Muscle layer of duodenum (tissue), 2 donors: Measurements from ENCODE around the gene RNF128.
A peak's percentile ranks its signal among the peaks of the same experiment; 100 is the strongest.
"Not testable (repeated sequence)": the region's sequence is repeated elsewhere in the genome, so short reads cannot be mapped to it uniquely, and the experiment has no call there.

ENCODE experiments used
- H3K27ac ChIP-seq: one replicate; pipeline ENCODE4 v1.7.0; 2013; ENCODE audit warnings: mild to moderate bottlenecking, low read length
- H3K27me3 ChIP-seq: one replicate; pipeline ENCODE4 v1.7.0; 2013; ENCODE audit warnings: low read depth, mild to moderate bottlenecking, control low read depth, low read length
- H3K36me3 ChIP-seq, 2 donors: one replicate each; pipeline ENCODE4 v1.7.0; 2013; ENCODE audit warnings: low read length in 2 of 2, control low read depth in 1 of 2, mild to moderate bottlenecking in 1 of 2; ENCODE audit not compliant: insufficient read depth in 2 of 2, control insufficient read depth in 1 of 2
- H3K4me1 ChIP-seq, 2 donors: one replicate each; pipeline ENCODE4 v1.7.0; 2013; ENCODE audit warnings: low read length in 2 of 2, mild to moderate bottlenecking in 2 of 2, control low read depth in 1 of 2, moderate library complexity in 1 of 2; ENCODE audit not compliant: insufficient read depth in 2 of 2, control insufficient read depth in 1 of 2
- H3K4me3 ChIP-seq, 2 donors: one replicate each; pipeline ENCODE4 v1.7.0; 2013; ENCODE audit warnings: low read length in 2 of 2, low read depth in 1 of 2, mild to moderate bottlenecking in 1 of 2
- H3K9me3 ChIP-seq, 2 donors: one replicate each; pipeline ENCODE4 v1.7.0; 2013; ENCODE audit warnings: low read length in 2 of 2, control low read depth in 1 of 2, mild to moderate bottlenecking in 1 of 2; ENCODE audit not compliant: control insufficient read depth in 1 of 2
- donor health status: healthy.

The RNF128 gene

GRCh38 chrX:106748377-106748776 is 21.9 kb downstream of the RNF128 start:
- H3K9me3 ChIP-seq, result no peaks in the 10 kb centered on the region
- no peaks in the 10 kb centered on the region for H3K36me3 ChIP-seq
- H3K27ac ChIP-seq, result no peak overlapping the region
- H3K4me1 ChIP-seq, result no peaks in the 10 kb centered on the region
- H3K27me3 ChIP-seq, result no peaks in the 10 kb centered on the region
- no peak overlapping the region for H3K4me3 ChIP-seq

- H3K4me3 ChIP-seq, result no peak overlapping the region
- no peaks in the 10 kb centered on the region for H3K9me3 ChIP-seq
- no peaks in the 10 kb centered on the region for H3K36me3 ChIP-seq
- no peak overlapping the region for H3K27ac ChIP-seq
- no peaks in the 10 kb centered on the region for H3K4me1 ChIP-seq
- H3K27me3 ChIP-seq, result no peaks in the 10 kb centered on the region
These were observed 24.9 kb downstream of the RNF128 start for GRCh38 chrX:106751407-106751806.

DNA sequence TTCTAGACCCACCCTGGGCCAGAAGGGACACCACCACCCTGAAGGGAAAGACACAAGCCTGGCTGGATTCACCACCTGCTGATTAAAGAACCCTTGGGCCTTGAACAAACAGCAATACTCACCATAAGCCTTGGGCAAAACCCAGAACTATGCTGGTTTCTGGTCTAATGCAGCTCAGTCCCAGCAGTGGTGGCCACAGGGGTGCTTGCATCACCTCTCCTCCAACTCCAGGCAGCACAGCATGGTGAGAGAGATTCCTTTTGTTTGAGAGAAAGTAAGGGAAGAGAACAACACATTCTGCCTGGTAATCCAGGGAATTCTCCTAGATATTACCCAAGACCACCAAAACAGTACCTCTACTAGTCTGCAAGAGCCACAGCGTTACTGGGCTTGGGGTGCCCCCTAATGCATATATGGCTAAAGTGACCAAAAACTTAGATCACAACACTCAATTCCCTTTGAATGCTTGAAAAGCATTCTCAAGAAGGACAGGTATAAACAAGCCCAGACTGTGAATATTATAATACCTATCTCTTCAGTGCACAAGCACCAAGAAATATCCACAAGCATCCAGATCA is 25.7 kb downstream of the RNF128 start:
- no peaks in the 10 kb centered on the region for H3K27me3 ChIP-seq
- H3K27ac ChIP-seq, result no peak overlapping the region
- no peaks in the 10 kb centered on the region for H3K9me3 ChIP-seq
- H3K36me3 ChIP-seq, result no peaks in the 10 kb centered on the region
- H3K4me3 ChIP-seq, result no peak overlapping the region
- no peaks in the 10 kb centered on the region for H3K4me1 ChIP-seq

DNA sequence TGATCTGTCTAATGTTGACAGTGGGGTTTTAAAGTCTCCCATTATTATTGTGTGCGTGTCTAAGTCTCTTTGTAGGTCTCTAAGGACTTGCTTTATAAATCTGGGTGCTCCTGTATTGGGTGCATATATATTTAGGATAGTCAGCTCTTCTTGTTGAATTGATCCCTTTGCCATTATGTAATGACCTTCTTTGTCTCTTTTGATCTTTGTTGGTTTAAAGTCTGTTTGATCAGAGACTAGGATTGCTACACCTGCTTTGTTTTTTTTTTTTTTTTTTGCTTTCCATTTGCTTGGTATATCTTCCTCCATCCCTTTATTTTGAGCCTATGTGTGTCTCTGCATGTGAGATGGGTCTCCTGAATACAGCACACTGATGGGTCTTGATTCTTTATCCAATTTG is 42.8 kb downstream of the RNF128 start:
- not testable (repeated sequence) for H3K27ac ChIP-seq

GRCh38 chrX:106774981-106775380 is 48.5 kb downstream of the RNF128 start:
- H3K27ac ChIP-seq, result no peak overlapping the region

More for the DNA sequence above, 42.8 kb downstream of the RNF128 start:
- H3K4me3 ChIP-seq, H3K9me3 ChIP-seq, H3K36me3 ChIP-seq, H3K4me1 ChIP-seq, H3K27me3 ChIP-seq: not testable (repeated sequence)

DNA sequence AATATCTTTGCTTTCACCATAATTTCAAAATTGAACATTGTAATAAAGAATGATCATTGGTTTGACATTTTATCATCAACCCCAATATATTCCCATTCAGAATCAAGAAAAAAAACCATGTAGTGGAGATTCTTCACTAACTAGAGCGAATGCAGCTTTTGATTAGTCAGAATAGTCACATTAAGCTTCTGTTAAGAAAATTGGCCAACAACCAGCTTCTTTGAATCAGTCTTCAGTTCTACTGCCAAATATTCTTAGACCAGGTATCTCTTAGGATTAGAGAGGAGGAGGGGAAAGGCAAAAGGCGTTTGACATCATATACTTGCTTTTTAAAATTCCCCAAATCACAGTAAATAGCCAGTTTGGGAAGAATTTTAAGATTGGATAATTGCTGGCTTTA is 53.8 kb downstream of the RNF128 start:
- H3K4me1 ChIP-seq, result no peaks in the 10 kb centered on the region
- no peaks in the 10 kb centered on the region for H3K27me3 ChIP-seq
- H3K9me3 ChIP-seq, result no peaks in the 10 kb centered on the region
- no peaks in the 10 kb centered on the region for H3K36me3 ChIP-seq
- no peak overlapping the region for H3K4me3 ChIP-seq
- H3K27ac ChIP-seq, result peak overlapping the region; percentile 43

More at GRCh38 chrX:106774981-106775380, 48.5 kb downstream of the RNF128 start:
- Histone ChIP-seq H3K4me3 (no peak overlapping the region), H3K9me3 (no peaks in the 10 kb centered on the region), H3K4me1 (no peaks in the 10 kb centered on the region), H3K36me3 (no peaks in the 10 kb centered on the region), H3K27me3 (no peaks in the 10 kb centered on the region)

- H3K36me3 ChIP-seq, result no peaks in the 10 kb centered on the region
- no peaks in the 10 kb centered on the region for H3K27me3 ChIP-seq
- no peaks in the 10 kb centered on the region for H3K4me1 ChIP-seq
- no peak overlapping the region for H3K4me3 ChIP-seq
- no peaks in the 10 kb centered on the region for H3K9me3 ChIP-seq
- H3K27ac ChIP-seq, result peak overlapping the region; percentile 43
These were observed 54.3 kb downstream of the RNF128 start for GRCh38 chrX:106780664-106781377.

DNA sequence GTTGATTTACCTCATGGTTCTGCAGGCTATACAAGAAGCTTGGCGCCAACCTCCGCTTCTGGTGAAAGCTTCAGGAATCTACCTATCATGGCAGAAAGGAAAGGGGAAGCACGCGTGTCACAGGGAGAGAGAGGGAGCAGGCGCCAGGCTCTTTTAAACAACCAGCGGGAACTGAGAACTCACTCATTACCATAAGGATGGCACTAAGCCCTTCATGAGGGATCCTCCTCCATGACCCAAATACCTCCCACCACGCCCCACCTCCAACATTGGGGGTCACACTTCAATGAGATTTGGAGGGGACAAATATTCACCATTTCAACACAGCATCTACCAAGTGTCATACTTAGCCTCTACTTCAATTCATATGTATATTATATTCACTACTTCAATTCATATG is 57.2 kb downstream of the RNF128 start:
- Histone ChIP-seq H3K27ac (no peak overlapping the region), H3K4me3 (no peak overlapping the region), H3K36me3 (no peaks in the 10 kb centered on the region), H3K4me1 (no peaks in the 10 kb centered on the region), H3K9me3 (no peaks in the 10 kb centered on the region), H3K27me3 (no peaks in the 10 kb centered on the region)

- no peaks in the 10 kb centered on the region for H3K9me3 ChIP-seq
- no peaks in the 10 kb centered on the region for H3K4me1 ChIP-seq
- no peaks in the 10 kb centered on the region for H3K27me3 ChIP-seq
- no peak overlapping the region for H3K4me3 ChIP-seq
- H3K27ac ChIP-seq, result no peak overlapping the region
- H3K36me3 ChIP-seq, result no peaks in the 10 kb centered on the region
These were observed 65.0 kb downstream of the RNF128 start for GRCh38 chrX:106791495-106791894.

DNA sequence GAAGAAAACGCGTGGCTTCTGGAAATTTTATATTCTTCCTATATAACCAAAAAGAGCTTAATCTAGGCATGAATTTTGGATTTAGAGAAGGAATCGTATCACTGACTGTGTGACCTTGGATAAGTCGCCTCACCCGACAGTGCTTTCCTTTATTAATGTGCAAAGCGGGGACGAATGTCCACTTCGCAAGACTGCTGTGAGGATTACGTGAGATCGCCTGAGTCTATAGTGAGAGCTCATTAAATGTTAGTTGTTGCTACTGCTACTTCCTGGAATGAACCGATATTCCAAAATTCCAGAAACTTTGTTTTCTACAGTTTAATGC is 75.5 kb downstream of the RNF128 start:
- Histone ChIP-seq H3K27ac (peak overlapping the region; percentile 36), H3K4me3 (peak overlapping the region; percentile 78 to 86), H3K9me3 (no peaks in the 10 kb centered on the region), H3K27me3 (no peaks in the 10 kb centered on the region), H3K4me1 (peaks cover 0 to 6% of the 10 kb centered on the region in 2 donors), H3K36me3 (no peaks in the 10 kb centered on the region)

- Histone ChIP-seq H3K9me3 (no peaks in the 10 kb centered on the region), H3K36me3 (no peaks in the 10 kb centered on the region), H3K27ac (peak within 1 kb of the TSS; percentile 36), H3K4me3 (peak within 1 kb of the TSS; percentile 78 to 86), H3K27me3 (no peaks in the 10 kb centered on the region), H3K4me1 (peaks cover 0 to 6% of the 10 kb centered on the region in 2 donors)
These were observed 76.1 kb downstream of the RNF128 start, which contains the start of gene TBC1D8B for GRCh38 chrX:106802388-106803275. TBC1D8B (plus strand) TSS chrX:106802673; CDS start chrX:106802854, 181 bp downstream.
